HCT116 (cell line): ENCODE results near the gene HEATR5A.

Source experiments
- EZH2 ChIP-seq: fragments of 200-600 bp; sonication (generic); IDR thresholded peaks from 2 replicates; pipeline ENCODE4 v1.6.1; 2017; ENCODE audit warnings: antibody characterized with exemption, mixed run types
- JUND ChIP-seq: IDR thresholded peaks from 2 replicates; pipeline ENCODE4 v1.6.1; 2012
- POLR2A ChIP-seq: IDR thresholded peaks from 2 replicates; pipeline ENCODE4 v1.7.0; 2011; ENCODE audit warnings: borderline replicate concordance; ENCODE audit not compliant: insufficient read depth, insufficient read length; ENCODE audit errors: extremely low read depth
- POLR2AphosphoS5 ChIP-seq: IDR thresholded peaks from 2 replicates; pipeline ENCODE4 v1.6.1; 2011; ENCODE audit warnings: mild to moderate bottlenecking, low read depth, low read length, moderate library complexity
- SIN3A ChIP-seq: IDR thresholded peaks from 2 replicates; pipeline ENCODE4 v1.6.1; 2012; ENCODE audit warnings: low read depth
- ZNF274 ChIP-seq: fragments of 200-500 bp; sonication (Bioruptor generic); IDR thresholded peaks from 2 replicates; pipeline ENCODE4 v1.6.1; 2014; ENCODE audit warnings: mild to moderate bottlenecking, low read depth, low read length, inconsistent platforms
- TF ChIP-seq, protein P1 (sequence below): IDR thresholded peaks from 2 replicates; pipeline ENCODE4 v1.6.1; 2012
- TF ChIP-seq, protein P2 (sequence below), 3 experiments: fragments of 200-600 bp in 1 of 3; sonication (generic) in 1 of 3; IDR thresholded peaks in 2 of 3; conservative IDR thresholded peaks in 1 of 3; 2 replicates each; pipeline ENCODE4 v1.5.1; 2012 to 2017; ENCODE audit warnings: low read depth in 2 of 3, low read length in 2 of 3, antibody characterized with exemption in 1 of 3, borderline replicate concordance in 1 of 3, control low read depth in 1 of 3, mild to moderate bottlenecking in 1 of 3, mixed read lengths in 1 of 3, mixed run types in 1 of 3, moderate library complexity in 1 of 3; ENCODE audit not compliant: insufficient read depth in 1 of 3

DNA sequence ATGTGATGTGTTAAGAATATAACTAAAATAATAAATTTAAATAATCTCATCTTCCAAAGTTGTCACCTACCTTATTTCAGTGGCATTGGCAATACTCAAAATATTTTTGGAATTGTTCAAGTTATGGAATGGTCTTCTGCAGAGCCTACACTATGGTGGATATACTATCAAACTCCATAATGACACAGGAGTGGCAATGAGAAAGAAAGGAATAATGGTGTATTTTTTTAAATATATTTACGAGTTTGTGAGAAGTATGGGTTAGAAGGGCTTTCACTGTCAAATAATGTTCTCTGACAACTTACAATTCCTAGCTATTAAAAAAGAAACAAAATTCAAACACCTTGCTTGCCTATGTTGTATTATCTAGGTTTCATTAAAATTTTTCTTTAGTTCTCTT is 38.1 kb downstream of the HEATR5A start:
- no peak for TF ChIP-seq POLR2A
- TF ChIP-seq, protein P1, sequence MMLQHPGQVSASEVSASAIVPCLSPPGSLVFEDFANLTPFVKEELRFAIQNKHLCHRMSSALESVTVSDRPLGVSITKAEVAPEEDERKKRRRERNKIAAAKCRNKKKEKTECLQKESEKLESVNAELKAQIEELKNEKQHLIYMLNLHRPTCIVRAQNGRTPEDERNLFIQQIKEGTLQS: no peak
- TF ChIP-seq, protein P2, sequence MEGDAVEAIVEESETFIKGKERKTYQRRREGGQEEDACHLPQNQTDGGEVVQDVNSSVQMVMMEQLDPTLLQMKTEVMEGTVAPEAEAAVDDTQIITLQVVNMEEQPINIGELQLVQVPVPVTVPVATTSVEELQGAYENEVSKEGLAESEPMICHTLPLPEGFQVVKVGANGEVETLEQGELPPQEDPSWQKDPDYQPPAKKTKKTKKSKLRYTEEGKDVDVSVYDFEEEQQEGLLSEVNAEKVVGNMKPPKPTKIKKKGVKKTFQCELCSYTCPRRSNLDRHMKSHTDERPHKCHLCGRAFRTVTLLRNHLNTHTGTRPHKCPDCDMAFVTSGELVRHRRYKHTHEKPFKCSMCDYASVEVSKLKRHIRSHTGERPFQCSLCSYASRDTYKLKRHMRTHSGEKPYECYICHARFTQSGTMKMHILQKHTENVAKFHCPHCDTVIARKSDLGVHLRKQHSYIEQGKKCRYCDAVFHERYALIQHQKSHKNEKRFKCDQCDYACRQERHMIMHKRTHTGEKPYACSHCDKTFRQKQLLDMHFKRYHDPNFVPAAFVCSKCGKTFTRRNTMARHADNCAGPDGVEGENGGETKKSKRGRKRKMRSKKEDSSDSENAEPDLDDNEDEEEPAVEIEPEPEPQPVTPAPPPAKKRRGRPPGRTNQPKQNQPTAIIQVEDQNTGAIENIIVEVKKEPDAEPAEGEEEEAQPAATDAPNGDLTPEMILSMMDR (IDR thresholded peaks at IDR 0.05 in 2 of 3, conservative IDR thresholded peaks at IDR 0.05 in 1 of 3; ENCODE audit: borderline replicate concordance in 1 of 3, insufficient read depth in 1 of 3, low read depth in 2 of 3, low read length in 2 of 3): no peak
- no peak for TF ChIP-seq JUND
- no peak for TF ChIP-seq EZH2
- no peak for TF ChIP-seq ZNF274
- no peak for TF ChIP-seq POLR2AphosphoS5
- no peak for TF ChIP-seq SIN3A
